SU-DHL-6 (cell line): Measurements from ENCODE around the gene MYO15B.

Experiments used
- H2AFZ ChIP-seq: fragments of 200-600 bp; sonication (generic); 2 replicates; pipeline ENCODE4 v1.6.1; 2014; ENCODE audit warnings: low read depth, mild to moderate bottlenecking, moderate library complexity, mixed read lengths, antibody characterized with exemption, low read length; ENCODE audit not compliant: severe bottlenecking
- H3F3A ChIP-seq: fragments of 200-600 bp; shearing (Covaris generic); 2 replicates; pipeline ENCODE4 v1.6.0; 2016; ENCODE audit warnings: antibody characterized with exemption, mild to moderate bottlenecking; ENCODE audit not compliant: insufficient read depth
- H3K27ac ChIP-seq: fragments of 200-600 bp; sonication (generic); 2 replicates; pipeline ENCODE4 v1.5.1; 2016; ENCODE audit warnings: low read depth, mild to moderate bottlenecking, low read length, moderate library complexity, mixed read lengths
- H3K27me3 ChIP-seq: fragments of 200-600 bp; sonication (generic), shearing (Covaris generic); 2 replicates; pipeline ENCODE4 v1.6.0; 2014; ENCODE audit warnings: mild to moderate bottlenecking, low read length
- H3K36me3 ChIP-seq: fragments of 200-600 bp; sonication (generic); 2 replicates; pipeline ENCODE4 v1.6.1; 2014; ENCODE audit warnings: mild to moderate bottlenecking, low read length, mixed read lengths
- H3K4me2 ChIP-seq: fragments of 300-600, 200-600 bp; shearing (Covaris generic), sonication (generic); 2 replicates; pipeline ENCODE4 v1.6.0; 2014; ENCODE audit warnings: low read length, low read depth, mild to moderate bottlenecking; ENCODE audit not compliant: poor library complexity, severe bottlenecking
- H3K4me3 ChIP-seq: fragments of 200-600 bp; sonication (generic); 2 replicates; pipeline ENCODE4 v1.5.1; 2014; ENCODE audit warnings: antibody characterized with exemption, low read length, mild to moderate bottlenecking, mixed read lengths; ENCODE audit not compliant: insufficient read depth, poor library complexity, severe bottlenecking
- H3K79me2 ChIP-seq: fragments of 200-600 bp; sonication (generic); 2 replicates; pipeline ENCODE4 v1.6.1; 2014; ENCODE audit warnings: mild to moderate bottlenecking, low read length, moderate library complexity; ENCODE audit not compliant: insufficient read depth
- H3K9ac ChIP-seq: fragments of 200-600 bp; sonication (generic); 2 replicates; pipeline ENCODE4 v1.7.0; 2014; ENCODE audit warnings: mild to moderate bottlenecking, low read length
- H3K9me2 ChIP-seq: fragments of 200-600 bp; sonication (generic); replicated peaks from 2 replicates; pipeline ENCODE4 v1.6.1; 2014; ENCODE audit warnings: low read length; ENCODE audit not compliant: insufficient read depth
- H3K9me3 ChIP-seq: fragments of 200-600 bp; sonication (generic); 2 replicates; pipeline ENCODE4 v1.6.1; 2014; ENCODE audit warnings: low read length, mixed read lengths; ENCODE audit not compliant: insufficient read depth
- H4K20me1 ChIP-seq: fragments of 200-600 bp; sonication (generic); 2 replicates; pipeline ENCODE4 v1.6.1; 2014; ENCODE audit warnings: low read depth, mild to moderate bottlenecking, antibody characterized with exemption, low read length, moderate library complexity, mixed read lengths
- EZH2phosphoT487 ChIP-seq: fragments of 200-600 bp; sonication (generic), shearing (Covaris generic); conservative IDR thresholded peaks from 2 replicates; pipeline ENCODE4 v1.6.1; 2018; ENCODE audit warnings: mild to moderate bottlenecking, antibody characterized with exemption, low read length, moderate library complexity, mixed read lengths
- TF ChIP-seq, protein P1 (sequence below): fragments of 200-600 bp; sonication (generic); IDR thresholded peaks from one replicate; pipeline ENCODE4 v1.5.1; 2017; ENCODE audit warnings: antibody characterized with exemption, mild to moderate bottlenecking, low read length, moderate library complexity; ENCODE audit not compliant: insufficient read depth, poor library complexity, severe bottlenecking

The MYO15B gene

DNA sequence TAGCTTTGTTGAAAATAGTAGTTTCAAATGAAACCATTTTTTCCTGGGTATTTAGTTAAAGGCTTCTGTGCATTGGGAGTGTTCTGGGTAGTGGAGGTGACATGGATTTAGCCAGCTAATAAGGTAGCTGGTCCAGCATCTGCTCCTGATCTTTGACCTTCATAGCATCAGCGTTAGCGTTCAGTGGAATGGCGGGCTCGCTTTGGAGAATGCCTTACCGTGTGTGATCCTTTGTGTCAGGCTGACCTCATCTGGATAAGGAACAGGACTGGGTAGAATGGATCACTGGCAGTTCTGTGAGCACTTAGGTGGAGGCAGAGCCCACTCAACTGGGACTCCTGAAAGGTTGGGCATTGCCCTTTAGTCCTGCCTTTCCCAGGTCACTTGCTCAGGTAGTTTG, 83.3 kb downstream of the MYO15B start:
- TF ChIP-seq EZH2phosphoT487, result no peak
- TF ChIP-seq, protein P1, sequence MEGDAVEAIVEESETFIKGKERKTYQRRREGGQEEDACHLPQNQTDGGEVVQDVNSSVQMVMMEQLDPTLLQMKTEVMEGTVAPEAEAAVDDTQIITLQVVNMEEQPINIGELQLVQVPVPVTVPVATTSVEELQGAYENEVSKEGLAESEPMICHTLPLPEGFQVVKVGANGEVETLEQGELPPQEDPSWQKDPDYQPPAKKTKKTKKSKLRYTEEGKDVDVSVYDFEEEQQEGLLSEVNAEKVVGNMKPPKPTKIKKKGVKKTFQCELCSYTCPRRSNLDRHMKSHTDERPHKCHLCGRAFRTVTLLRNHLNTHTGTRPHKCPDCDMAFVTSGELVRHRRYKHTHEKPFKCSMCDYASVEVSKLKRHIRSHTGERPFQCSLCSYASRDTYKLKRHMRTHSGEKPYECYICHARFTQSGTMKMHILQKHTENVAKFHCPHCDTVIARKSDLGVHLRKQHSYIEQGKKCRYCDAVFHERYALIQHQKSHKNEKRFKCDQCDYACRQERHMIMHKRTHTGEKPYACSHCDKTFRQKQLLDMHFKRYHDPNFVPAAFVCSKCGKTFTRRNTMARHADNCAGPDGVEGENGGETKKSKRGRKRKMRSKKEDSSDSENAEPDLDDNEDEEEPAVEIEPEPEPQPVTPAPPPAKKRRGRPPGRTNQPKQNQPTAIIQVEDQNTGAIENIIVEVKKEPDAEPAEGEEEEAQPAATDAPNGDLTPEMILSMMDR, result no peak
- Histone ChIP-seq H2AFZ (no peak overlapping the region), H3K27me3 (no peaks in the 10 kb centered on the region), H3K4me3 (no peak overlapping the region), H3K9ac (no peak overlapping the region), H3K27ac (no peak overlapping the region), H3K79me2 (peaks cover 69% of the 10 kb centered on the region), H3K9me2 (no peaks in the 10 kb centered on the region), H4K20me1 (no peaks in the 10 kb centered on the region), H3F3A (peaks cover 9% of the 10 kb centered on the region), H3K4me2 (no peak overlapping the region), H3K36me3 (peaks cover 17% of the 10 kb centered on the region; the same call in 1 of the 2 replicates), H3K9me3 (no peaks in the 10 kb centered on the region)

DNA sequence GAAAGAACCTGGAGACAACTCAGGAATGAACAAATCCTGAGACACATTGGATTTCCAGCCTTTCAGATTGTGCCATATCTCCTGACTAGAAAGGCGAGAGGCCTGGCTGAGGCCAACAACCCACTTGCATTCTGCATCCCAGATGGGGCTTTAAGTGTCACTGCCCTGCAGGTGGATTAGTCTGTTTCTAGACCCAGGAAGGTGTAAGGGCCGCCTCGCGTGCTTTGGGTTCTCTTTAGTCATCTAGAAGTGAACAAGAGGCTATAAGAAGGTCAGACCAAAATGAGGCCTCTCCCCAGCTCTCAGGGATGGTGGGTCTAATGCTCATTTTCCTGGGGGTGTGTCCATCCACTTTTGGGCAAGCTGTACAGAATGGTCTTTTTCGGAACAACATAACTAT, 84.4 kb downstream of the MYO15B start:
- H3F3A ChIP-seq, result peaks cover 15% of the 10 kb centered on the region
- H3K79me2 ChIP-seq, result peaks cover 68% of the 10 kb centered on the region
- peaks cover 24% of the 10 kb centered on the region; the same call in 1 of the 2 replicates for H3K36me3 ChIP-seq
- H3K27ac ChIP-seq, result no peak overlapping the region
- no peak overlapping the region for H3K9ac ChIP-seq
- H2AFZ ChIP-seq, result no peak overlapping the region
- H3K9me3 ChIP-seq, result no peaks in the 10 kb centered on the region
- H4K20me1 ChIP-seq, result no peaks in the 10 kb centered on the region
- H3K27me3 ChIP-seq, result no peaks in the 10 kb centered on the region
- no peak overlapping the region for H3K4me2 ChIP-seq
- TF ChIP-seq, protein P1, result no peak
- no peak for TF ChIP-seq EZH2phosphoT487
- H3K4me3 ChIP-seq, result no peak overlapping the region
- no peaks in the 10 kb centered on the region for H3K9me2 ChIP-seq

DNA sequence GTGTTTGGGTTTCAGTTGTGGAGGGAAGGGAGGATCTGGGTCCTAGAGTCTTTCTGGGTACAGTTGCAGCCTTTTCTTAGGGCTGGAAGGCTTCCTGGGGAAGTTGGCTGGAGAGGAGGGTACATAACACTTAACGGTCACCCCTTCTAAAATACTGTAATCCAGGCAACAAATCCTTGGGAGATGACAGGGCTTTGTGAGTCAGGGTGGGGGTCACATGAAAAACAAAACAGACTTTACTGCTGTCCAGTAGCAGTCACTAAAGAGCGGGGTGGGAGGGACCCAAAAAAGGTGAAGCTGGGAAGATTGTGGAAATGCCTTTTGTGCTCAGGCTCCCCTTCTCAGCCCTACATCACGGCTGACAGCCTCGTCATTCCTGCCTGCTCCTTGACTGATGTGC, 85.9 kb downstream of the MYO15B start:
- Histone ChIP-seq H3K9me2 (no peaks in the 10 kb centered on the region), H3K79me2 (peaks cover 66% of the 10 kb centered on the region), H3K9ac (no peak overlapping the region), H3K4me3 (no peak overlapping the region), H3K27ac (no peak overlapping the region), H4K20me1 (no peaks in the 10 kb centered on the region), H3K27me3 (no peaks in the 10 kb centered on the region), H3F3A (peaks cover 19% of the 10 kb centered on the region), H2AFZ (no peak overlapping the region), H3K9me3 (no peaks in the 10 kb centered on the region), H3K36me3 (peaks cover 24% of the 10 kb centered on the region; the same call in 1 of the 2 replicates), H3K4me2 (no peak overlapping the region)
- TF ChIP-seq EZH2phosphoT487, result no peak
- TF ChIP-seq, protein P1, result no peak
